GM19193 (cell line): ENCODE measurements around the gene EEFSEC.

Experiments
- POLR2A ChIP-seq: IDR thresholded peaks from 4 replicates; pipeline ENCODE4 v1.6.1; 2011; ENCODE audit not compliant: insufficient read depth, insufficient read length; ENCODE audit errors: extremely low read depth

The EEFSEC gene

DNA sequence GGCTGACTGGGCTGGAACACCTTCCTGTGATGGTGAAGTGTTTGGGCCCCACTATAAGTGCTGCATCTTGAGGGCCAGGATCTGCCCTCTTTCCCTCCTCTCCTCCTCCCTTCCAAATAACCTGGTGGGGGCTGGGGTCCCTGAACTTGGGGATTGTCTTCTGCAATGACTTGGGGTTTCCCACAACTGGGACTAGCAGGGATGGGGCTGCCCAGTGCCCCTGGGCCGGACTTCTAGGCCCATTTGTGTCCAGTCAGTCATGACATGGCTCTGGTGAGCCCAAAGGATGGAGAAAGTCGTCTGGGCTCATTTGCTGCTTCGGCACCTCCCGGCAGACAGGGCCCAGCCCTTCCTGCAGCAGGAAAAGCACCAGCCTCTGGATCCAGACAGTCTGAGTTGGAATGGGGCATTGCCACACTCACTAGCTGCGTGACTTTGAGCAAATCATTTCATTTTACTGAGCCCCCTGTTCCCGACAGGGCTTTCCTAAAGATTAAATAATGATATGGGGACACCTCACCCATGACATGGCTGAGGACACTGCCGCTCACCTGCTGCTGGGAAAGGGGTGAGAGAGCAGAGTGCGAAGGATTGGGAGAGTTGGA lies 200.2 kb downstream of the EEFSEC start:
- TF ChIP-seq POLR2A = no peak

- no peak for TF ChIP-seq POLR2A
These were observed 200.9 kb downstream of the EEFSEC start for GRCh38 chr3:128353991-128354687.

GRCh38 chr3:128354788-128355542 lies 201.7 kb downstream of the EEFSEC start:
- no peak for TF ChIP-seq POLR2A

DNA sequence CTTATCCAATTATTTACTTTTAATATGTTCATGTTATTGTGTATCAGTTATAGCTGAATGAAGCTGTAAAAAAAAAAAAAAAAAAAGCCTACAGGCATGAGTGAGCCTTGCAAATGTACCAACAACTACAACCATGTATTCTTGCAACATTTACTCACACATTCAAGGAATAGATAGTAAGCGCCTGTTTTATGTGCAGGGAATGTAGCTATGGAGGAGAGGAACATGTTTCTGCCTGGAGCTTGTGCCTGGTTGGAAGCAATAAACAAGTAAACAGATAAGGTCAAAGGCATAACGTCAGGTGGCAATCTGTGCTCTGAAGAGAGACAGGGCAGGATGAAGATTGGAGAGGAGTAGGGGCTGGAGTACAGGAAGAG lies 202.2 kb downstream of the EEFSEC start:
- no peak for TF ChIP-seq POLR2A

DNA sequence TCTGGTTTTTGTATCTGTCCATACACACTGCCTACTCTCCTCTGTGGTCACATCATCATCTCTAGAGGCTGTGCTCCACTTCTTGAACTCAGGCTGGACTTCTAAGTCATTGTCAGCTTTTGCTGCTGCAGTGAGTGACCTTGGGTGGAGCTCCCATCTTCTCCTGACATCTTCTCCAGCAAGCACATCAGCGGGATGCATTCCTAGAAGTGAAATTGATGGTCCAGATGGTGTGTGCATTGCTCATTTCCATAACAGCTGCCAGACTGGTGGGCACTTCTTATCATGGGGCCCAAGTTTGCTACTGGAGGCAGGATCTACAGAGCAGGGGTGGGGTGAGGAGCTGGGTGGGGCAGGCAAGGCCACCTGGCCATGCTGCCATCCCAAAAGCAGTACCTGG lies 203.5 kb downstream of the EEFSEC start:
- no peak for TF ChIP-seq POLR2A

DNA sequence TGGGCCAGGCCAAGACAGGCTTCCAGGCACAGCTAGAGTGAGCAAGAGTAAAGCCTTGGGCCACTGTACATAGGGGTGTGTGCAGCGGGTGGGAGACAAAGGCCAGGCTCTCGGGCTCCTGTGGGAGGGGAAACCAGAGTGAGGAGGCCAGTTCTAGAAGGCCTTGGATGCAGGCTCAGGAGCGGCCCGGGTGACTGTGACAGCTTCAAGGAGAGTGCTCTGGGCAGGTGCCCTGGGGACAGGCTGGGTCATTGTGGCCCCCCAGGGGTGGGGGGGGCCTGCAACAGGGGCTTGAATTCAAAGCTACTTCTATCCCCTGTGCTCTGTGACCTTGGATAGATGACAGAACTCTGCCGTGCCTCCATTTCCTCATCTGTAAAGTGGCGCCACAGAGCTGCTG lies 204.3 kb downstream of the EEFSEC start:
- TF ChIP-seq POLR2A = no peak

DNA sequence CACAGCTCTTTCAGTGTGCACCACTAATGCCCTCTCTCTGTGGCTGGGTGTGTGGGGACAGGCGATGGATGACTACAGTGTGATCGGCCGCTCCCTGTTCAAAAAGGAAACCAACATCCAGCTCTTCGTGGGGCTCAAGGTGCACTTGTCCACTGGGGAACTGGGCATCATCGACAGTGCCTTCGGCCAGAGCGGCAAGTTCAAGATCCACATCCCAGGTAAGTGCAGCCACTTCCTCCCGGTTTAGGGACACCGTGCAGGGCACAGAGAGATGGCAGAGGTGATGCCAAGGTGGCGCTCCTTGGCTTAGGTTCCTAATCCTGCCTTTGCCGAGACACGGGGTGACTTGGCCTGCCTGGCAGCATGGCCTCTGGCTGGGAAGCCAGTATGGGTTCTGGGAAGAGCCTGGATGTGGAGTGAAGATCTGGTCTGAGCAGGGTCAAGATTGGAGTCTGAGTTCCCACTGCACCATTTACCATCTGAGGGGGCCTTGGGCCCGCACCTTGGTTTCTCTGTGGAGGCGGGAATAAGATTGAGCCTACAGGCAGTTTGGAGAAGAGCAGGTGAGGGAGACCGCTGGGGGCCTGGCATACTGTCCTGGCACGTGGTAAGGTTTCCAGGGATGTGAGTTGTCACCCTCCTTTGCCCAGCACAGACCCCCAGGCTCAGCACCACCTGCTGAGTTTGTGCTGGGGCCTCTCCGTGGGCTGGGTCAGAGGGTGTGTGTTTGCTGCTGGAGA lies 205.0 kb downstream of the EEFSEC start:
- no peak for TF ChIP-seq POLR2A

DNA sequence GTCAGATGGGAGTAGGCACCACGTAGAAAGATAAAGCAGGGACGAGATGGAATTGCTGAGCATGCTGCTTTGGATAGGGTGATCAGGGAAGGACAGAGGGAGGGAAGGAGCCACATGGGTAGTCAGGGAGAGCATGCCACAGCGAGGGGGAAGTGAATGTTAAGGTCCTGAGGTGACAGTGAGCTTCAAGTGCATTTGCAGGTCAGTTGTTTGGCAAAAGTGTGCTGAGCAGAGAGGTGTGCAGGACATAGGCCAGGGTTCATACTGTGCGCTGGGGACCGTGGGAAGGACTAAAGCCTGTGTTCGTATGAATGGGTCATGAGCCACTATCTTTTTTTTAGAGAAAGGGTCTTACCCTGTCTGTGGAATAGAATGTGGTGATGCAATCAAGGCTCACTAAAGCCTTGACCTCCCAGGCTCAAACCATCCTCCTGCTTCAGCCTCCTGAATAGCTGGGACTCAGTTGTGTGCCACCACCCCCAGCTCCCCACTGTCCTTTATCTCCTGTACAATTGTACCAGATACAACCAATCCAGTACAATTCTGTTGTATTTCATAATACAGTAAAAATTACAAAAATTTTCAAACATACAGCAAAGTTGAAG lies 205.9 kb downstream of the EEFSEC start:
- no peak for TF ChIP-seq POLR2A

DNA sequence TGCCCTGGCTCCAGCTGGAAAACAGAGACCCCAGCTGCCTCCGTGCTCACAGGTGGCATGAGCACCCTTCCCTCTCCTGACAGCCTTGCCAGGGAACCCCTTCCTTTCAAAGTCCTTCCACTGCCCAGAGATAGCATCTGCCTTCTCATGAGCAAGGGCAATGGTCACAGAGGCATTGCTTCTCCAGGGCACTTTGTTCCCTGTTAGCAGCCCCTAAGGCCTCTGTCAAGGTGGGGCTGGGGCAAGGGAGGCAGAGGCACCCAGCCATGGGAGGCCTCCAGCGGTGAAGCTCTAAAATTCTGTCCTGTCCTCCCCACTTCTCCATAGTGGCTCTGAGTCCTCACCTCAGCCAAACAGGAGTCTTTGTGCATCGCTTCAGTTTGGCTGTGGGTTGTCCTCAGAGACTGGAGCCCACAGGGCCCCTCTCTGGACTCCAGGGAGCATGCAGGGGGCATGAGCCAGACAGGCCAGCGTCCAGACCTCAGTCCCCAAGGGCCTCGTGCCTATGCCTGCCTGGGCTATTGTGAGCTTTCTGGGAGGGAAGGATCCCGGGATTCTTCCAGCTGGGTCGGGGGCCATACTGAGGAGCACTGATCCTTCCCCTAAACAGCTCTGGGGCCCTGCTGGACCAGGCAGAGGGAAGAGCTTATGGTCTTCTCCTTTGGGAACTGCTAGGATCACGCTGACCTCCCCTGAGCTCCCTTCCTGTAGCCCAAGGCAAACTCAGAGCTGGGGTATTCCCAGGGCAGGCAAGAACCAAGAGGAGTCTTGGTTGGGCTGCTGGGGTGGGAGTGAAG lies 206.8 kb downstream of the EEFSEC start:
- TF ChIP-seq POLR2A = no peak

DNA sequence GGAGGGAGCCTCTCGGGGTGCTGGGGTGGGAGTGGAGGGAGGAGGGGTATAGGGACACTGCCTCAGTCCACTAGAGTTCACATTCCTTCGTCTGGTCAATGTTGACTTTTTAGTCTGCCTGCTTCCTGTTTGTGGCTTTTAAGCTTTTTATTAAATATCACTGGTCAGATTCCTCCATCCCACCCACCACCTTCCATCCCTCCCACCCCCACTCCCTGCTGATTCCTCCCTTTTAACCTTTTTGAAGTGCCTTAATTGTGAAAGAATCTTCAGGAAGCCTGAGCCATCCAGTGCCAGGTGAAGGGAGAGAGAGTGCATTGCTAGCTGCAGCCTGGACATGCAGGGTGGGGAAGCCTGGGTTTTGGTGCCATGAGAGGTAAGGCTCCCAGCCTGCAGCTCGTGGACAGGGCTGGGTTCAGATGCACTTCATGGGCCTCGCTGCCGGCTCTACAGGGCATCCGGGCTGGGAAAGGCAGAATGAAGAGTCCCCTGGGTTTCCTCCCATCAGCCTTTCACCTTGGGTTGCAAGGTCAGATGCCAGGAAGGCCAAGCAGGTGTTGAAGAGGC lies 207.5 kb downstream of the EEFSEC start:
- no peak for TF ChIP-seq POLR2A

DNA sequence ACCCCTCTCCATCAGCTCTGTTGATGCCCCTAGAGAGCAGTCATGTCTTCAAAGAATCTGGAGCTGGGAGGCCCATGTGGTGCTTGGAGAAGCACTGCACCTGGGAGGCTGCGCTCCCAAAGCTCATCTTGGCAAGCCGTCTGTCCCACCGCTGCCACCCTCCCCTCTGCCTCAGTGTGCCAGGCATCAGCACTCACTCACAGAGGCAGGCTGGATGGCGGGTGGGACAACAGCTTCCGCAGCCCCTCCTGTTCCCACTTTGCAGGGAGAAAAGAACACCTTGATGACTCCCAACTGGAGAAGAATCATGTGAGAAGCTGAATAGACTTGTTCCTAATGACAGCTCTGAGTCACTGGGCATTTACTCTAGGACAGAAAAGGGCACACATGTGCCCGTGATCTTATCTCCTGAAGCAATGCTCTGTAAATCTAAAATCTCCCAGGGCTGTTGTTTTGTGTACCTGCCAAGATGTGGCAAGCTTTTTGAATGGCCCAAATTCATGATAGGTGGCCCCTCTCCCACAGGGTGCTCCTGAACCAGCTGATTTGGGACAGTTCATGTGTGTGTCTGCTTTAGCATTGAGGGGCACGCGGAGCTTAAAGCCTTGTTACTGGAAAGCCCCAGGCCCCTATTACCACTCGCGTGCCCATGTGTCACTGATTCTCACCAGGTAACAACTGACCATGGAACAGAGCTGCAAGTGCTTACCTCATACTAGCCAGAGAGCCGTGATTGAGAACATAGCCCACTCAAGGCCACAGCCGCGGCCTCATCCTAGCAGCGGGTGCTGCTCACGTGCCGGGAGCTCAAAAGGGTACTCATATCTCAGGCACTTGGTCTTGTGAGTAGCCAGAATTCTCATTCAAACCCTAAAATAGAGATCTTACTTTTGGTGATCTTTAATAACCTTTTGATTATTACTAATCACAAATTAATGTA lies 209.0 kb downstream of the EEFSEC start:
- no peak for TF ChIP-seq POLR2A

- no peak for TF ChIP-seq POLR2A
These were observed 211.0 kb downstream of the EEFSEC start for GRCh38 chr3:128364291-128364690.
